K562 (cell line): ENCODE data around the gene ZNF441.

Experiments
- ARID3A ChIP-seq: IDR thresholded peaks from 2 replicates; pipeline ENCODE4 v1.6.1; 2012; ENCODE audit warnings: low read depth, low read length, improper control_type of control experiment, borderline replicate concordance
- ARID4B ChIP-seq: sonication (generic); formaldehyde crosslinking; IDR thresholded peaks from 2 replicates; pipeline ENCODE4 v1.8.0; 2022; ENCODE audit warnings: mild to moderate bottlenecking, missing genetic modification reagents
- CTCF ChIP-seq, 3 experiments: IDR thresholded peaks in 2 of 3; conservative IDR thresholded peaks in 1 of 3; 2 replicates each; pipeline ENCODE4 v1.5.1; 2011 to 2012; ENCODE audit warnings: low read length in 3 of 3, mild to moderate bottlenecking in 3 of 3, control low read depth in 2 of 3, improper control_type of control experiment in 1 of 3, inconsistent platforms in 1 of 3, low read depth in 1 of 3, mixed read lengths in 1 of 3, moderate library complexity in 1 of 3; ENCODE audit not compliant: insufficient read depth in 2 of 3
- EP300 ChIP-seq: IDR thresholded peaks from 2 replicates; pipeline ENCODE4 v1.6.1; 2012; ENCODE audit warnings: low read length, improper control_type of control experiment
- FOXM1 ChIP-seq, 2 experiments: fragments of 450-650 bp in 1 of 2; sonication (generic) in 1 of 2; formaldehyde crosslinking in 1 of 2; IDR thresholded peaks; 2 replicates each; pipeline versions ENCODE4 v1.6.1 to v1.9.0; 2017 to 2022; ENCODE audit warnings: low read depth in 2 of 2, mild to moderate bottlenecking in 2 of 2, missing genetic modification reagents in 1 of 2, moderate library complexity in 1 of 2
- HOMEZ ChIP-seq: fragments of 250-450 bp; sonication (Bioruptor Pico); IDR thresholded peaks from 2 replicates; pipeline ENCODE4 v1.4.0; 2020; ENCODE audit warnings: mild to moderate bottlenecking, moderate library complexity
- MEIS2 ChIP-seq: fragments of 450-650 bp; IDR thresholded peaks from 2 replicates; pipeline ENCODE4 v1.6.1; 2014; ENCODE audit warnings: mild to moderate bottlenecking; ENCODE audit not compliant: partially characterized antibody
- POLR2A ChIP-seq: fragments of 450-650 bp; conservative IDR thresholded peaks from 2 replicates; pipeline ENCODE4 v1.6.1; 2016
- TCF3 ChIP-seq: sonication (generic); formaldehyde crosslinking; IDR thresholded peaks from 2 replicates; pipeline ENCODE4 v1.4.0; 2020; ENCODE audit warnings: mild to moderate bottlenecking, missing genetic modification reagents
- THRA ChIP-seq: fragments of 450-650 bp; IDR thresholded peaks from 2 replicates; pipeline ENCODE4 v1.6.1; 2017; ENCODE audit warnings: mild to moderate bottlenecking, moderate library complexity
- XRCC4 ChIP-seq: IDR thresholded peaks from one replicate; pipeline ENCODE4 v1.6.1; 2011; ENCODE audit not compliant: insufficient read depth, insufficient read length; ENCODE audit errors: extremely low read depth

GRCh38 chr19:11783767-11784166 lies 17.0 kb downstream of the ZNF441 start:
- TF ChIP-seq HOMEZ (CRISPR knock-in tag) (no peak), CTCF (IDR thresholded peaks at IDR 0.05 in 2 of 3, conservative IDR thresholded peaks at IDR 0.05 in 1 of 3; ENCODE audit: insufficient read depth in 2 of 3, low read depth in 1 of 3, low read length in 3 of 3) (no peak), THRA (no peak), ARID4B (no peak), EP300 (no peak), TCF3 (no peak), POLR2A (no peak), MEIS2 (no peak), ARID3A (no peak), FOXM1 (IDR thresholded peaks at IDR 0.05; ENCODE audit: low read depth) (no peak), FOXM1 (CRISPR knock-in tag; IDR thresholded peaks at IDR 0.05; ENCODE audit: low read depth) (no peak), XRCC4 (no peak)
